ENCODE measurements around the gene REPS1.

Gene REPS1

GRCh38 chr6:138907167-138907566 is 80.9 kb downstream of the REPS1 start:
- TF ChIP-seq CTCF (conservative IDR thresholded peaks at IDR 0.05; ENCODE audit: low read depth): no peak
- H3K27ac ChIP-seq: no peak overlapping the region
- no peak for DNase-seq (ENCODE audit: low spot score)
- POLR2A ChIA-PET (ENCODE audit: low non-redundant PET): no interaction called here
- CTCF ChIA-PET: interaction anchor here (0.6 kb wide), 1 partner anchor 25 kb away, joined by 3 read pairs; no protein-coding TSS in a partner anchor

GRCh38 chr6:138897031-138897430 is 91.0 kb downstream of the REPS1 start:
- H3K27ac ChIP-seq: no peak overlapping the region
- no peak for TF ChIP-seq CTCF (conservative IDR thresholded peaks at IDR 0.05; ENCODE audit: low read depth)
- CTCF ChIA-PET: no interaction called here
- POLR2A ChIA-PET (ENCODE audit: low non-redundant PET): no interaction called here
- DNase-seq (ENCODE audit: low spot score): no peak

GRCh38 chr6:138896104-138896756 is 91.8 kb downstream of the REPS1 start:
- no peak for DNase-seq (ENCODE audit: low spot score)
- ChIA-PET CTCF (interaction anchor here (0.7 kb wide), 2 partner anchors 93 to 127 kb away, joined by 6 read pairs; no protein-coding TSS in a partner anchor), POLR2A (ENCODE audit: low non-redundant PET) (no interaction called here)

GRCh38 chr6:138891255-138891986 is 96.6 kb downstream of the REPS1 start:
- ChIA-PET CTCF (no interaction called here), POLR2A (ENCODE audit: low non-redundant PET) (no interaction called here)

More at GRCh38 chr6:138896104-138896756, 91.8 kb downstream of the REPS1 start:
- H3K27ac ChIP-seq: no peak overlapping the region
- no peak for TF ChIP-seq CTCF (conservative IDR thresholded peaks at IDR 0.05; ENCODE audit: low read depth)

GRCh38 chr6:138885156-138885819 is 102.8 kb downstream of the REPS1 start:
- CTCF ChIA-PET: no interaction called here

More at GRCh38 chr6:138891255-138891986, 96.6 kb downstream of the REPS1 start:
- TF ChIP-seq CTCF (conservative IDR thresholded peaks at IDR 0.05; ENCODE audit: low read depth): no peak
- DNase-seq (ENCODE audit: low spot score): no peak
- H3K27ac ChIP-seq: no peak overlapping the region

More at GRCh38 chr6:138885156-138885819, 102.8 kb downstream of the REPS1 start:
- no peak for TF ChIP-seq CTCF (conservative IDR thresholded peaks at IDR 0.05; ENCODE audit: low read depth)
- no peak overlapping the region for H3K27ac ChIP-seq
- DNase-seq (ENCODE audit: low spot score): no peak
- POLR2A ChIA-PET (ENCODE audit: low non-redundant PET): no interaction called here
